ENCODE data around the gene TRPM2. TPM values are rescaled to one million over a fixed set of nuclear protein-coding genes. Genes with fewer than 3 reads are reported as not detected.

TRPM2 gene
- total and polyA plus RNA-seq, 10 of the 15 experiments (the other 5 are each of a cell fraction or from before 2014, with no cell fraction given): 0.03 to 9.1 (median 2.6) TPM

- TF ChIP-seq SKIL (IDR thresholded peaks at IDR 0.05; ENCODE audit: low read depth, poor library complexity, severe bottlenecking) (no peak), RFX5 (IDR thresholded peaks at IDR 0.05; ENCODE audit: low read depth, low read length) (no peak), PAX8 (IDR thresholded peaks at IDR 0.05) (no peak), ETV6 (conservative IDR thresholded peaks at IDR 0.05 in 1 of 2, IDR thresholded peaks at IDR 0.05 in 1 of 2; ENCODE audit: borderline replicate concordance in 1 of 2, low read depth in 1 of 2) (no peak)
Observed at GRCh38 chr21:44374601-44375280, 21.3 kb downstream of the TRPM2 start (continued).

- Histone ChIP-seq H2AFZ (ENCODE audit: control insufficient read depth, low read depth, low read length) (no peak overlapping the region), H3K9ac (ENCODE audit: control insufficient read depth, insufficient read depth, low read length) (no peak overlapping the region), H3K27ac (ENCODE audit: control insufficient read depth, insufficient read depth) (no peak overlapping the region), H3K36me3 (ENCODE audit: control insufficient read depth in 2 of 2, insufficient read depth in 2 of 2, low read length in 1 of 2) (no peaks in the 10 kb centered on the region; a peak in 1 of 4 replicates), H3K4me1 (ENCODE audit: control insufficient read depth, insufficient read depth, low read length) (peaks cover 3% of the 10 kb centered on the region; the same call in 1 of the 2 replicates), H4K20me1 (ENCODE audit: control insufficient read depth, insufficient read depth) (no peaks in the 10 kb centered on the region), H3K4me2 (ENCODE audit: control insufficient read depth, insufficient read depth) (no peak overlapping the region), H3K4me3 (no peak overlapping the region), H3K9me3 (replicated peaks; ENCODE audit: control insufficient read depth, insufficient read depth, low read length) (no peaks in the 10 kb centered on the region; the same call in 2 of the 3 replicates), H3K79me2 (ENCODE audit: control insufficient read depth, insufficient read depth, low read length) (no peaks in the 10 kb centered on the region), H3K27me3 (replicated peaks in 1 of 2; ENCODE audit: control insufficient read depth in 2 of 2, insufficient read depth in 2 of 2, low read length in 1 of 2) (no peaks in the 10 kb centered on the region)
- SMC1A ChIA-PET (ENCODE audit: uncharacterized antibody, unreplicated experiment): no interaction called here
- TF ChIP-seq BHLHE40 (IDR thresholded peaks at IDR 0.05; ENCODE audit: borderline replicate concordance in 1 of 2, low read depth in 2 of 2, low read length in 1 of 2): 0 out of 4 replicates have a peak, but pooled peaks of 1 of the 2 experiments have one; percentile 15
- TF ChIP-seq ETV6 (conservative IDR thresholded peaks at IDR 0.05 in 1 of 2, IDR thresholded peaks at IDR 0.05 in 1 of 2; ENCODE audit: borderline replicate concordance in 1 of 2, low read depth in 1 of 2): peak in 1 of 2 experiments; percentile 66; a peak in 2 of 4 replicates
- no peak for TF ChIP-seq E2F8 (IDR thresholded peaks at IDR 0.05; ENCODE audit: low read depth, partially characterized antibody)
- peak; percentile 63; the same call in 1 of the 2 replicates for TF ChIP-seq SPI1 (IDR thresholded peaks at IDR 0.05; ENCODE audit: borderline replicate concordance, insufficient read depth, low read depth, low read length)
- peak; percentile 68 for TF ChIP-seq RUNX3 (IDR thresholded peaks at IDR 0.05; ENCODE audit: low read length)
- 24% methylated on average over 10 of the region's 10 CpGs for WGBS (ENCODE audit: insufficient coverage, insufficient replicate concordance, low lambda C conversion rate, missing lambda C conversion rate)
- ATAC-seq: no peak
- RAD21 ChIA-PET (ENCODE audit: unreplicated experiment): no interaction called here
- FAIRE-seq: no peak
- CTCF ChIA-PET: no interaction called here
- BruUV-seq (replicated peaks): no TSS peak
- in situ Hi-C loops (cut with MboI): loop anchor here (5.0 kb wide), 1 partner anchor 77 kb away; no protein-coding TSS in a partner anchor
- POLR2A ChIA-PET: no interaction called here
- intact Hi-C loops (cut with micrococcal nuclease; ENCODE audit: unreplicated experiment): no loop called here
- no peak for DNase-seq (ENCODE audit: low read depth, low spot score)
Observed at GRCh38 chr21:44375281-44375651, 21.8 kb downstream of the TRPM2 start.
